Endodermal cell (in vitro differentiated cells): ENCODE measurements around the gene ERC1. TPM values are rescaled to one million over a fixed set of nuclear protein-coding genes. Genes with fewer than 3 reads are reported as not detected.
A peak's percentile ranks its signal among the peaks of the same experiment; 100 is the strongest.

Experiments
- DNase-seq: peaks from one replicate; pipeline ENCODE4 v3.0.0-alpha.2; 2017
- H3K27ac ChIP-seq: 2 replicates; pipeline ENCODE4 v1.5.1; 2013; ENCODE audit warnings: mild to moderate bottlenecking, low read depth, low read length, moderate library complexity
- H3K27me3 ChIP-seq: 2 replicates; pipeline ENCODE4 v1.6.1; 2013; ENCODE audit warnings: mild to moderate bottlenecking, low read length, moderate library complexity; ENCODE audit not compliant: insufficient read depth, control insufficient read depth, poor library complexity, severe bottlenecking
- H3K36me3 ChIP-seq: 2 replicates; pipeline ENCODE4 v1.7.0; 2013; ENCODE audit warnings: mild to moderate bottlenecking, low read length, moderate library complexity; ENCODE audit not compliant: control insufficient read depth, insufficient read depth
- H3K4me1 ChIP-seq: one replicate; pipeline ENCODE4 v1.7.0; 2013; ENCODE audit warnings: low read length; ENCODE audit not compliant: control insufficient read depth, insufficient read depth
- H3K4me3 ChIP-seq: 2 replicates; pipeline ENCODE4 v1.5.1; 2013; ENCODE audit warnings: mild to moderate bottlenecking, low read length, moderate library complexity
- H3K9ac ChIP-seq: 2 replicates; pipeline ENCODE4 v1.6.1; 2013; ENCODE audit warnings: mild to moderate bottlenecking, low read length, moderate library complexity; ENCODE audit not compliant: poor library complexity, severe bottlenecking; ENCODE audit errors: extremely low read depth
- H3K9me3 ChIP-seq: 2 replicates; pipeline ENCODE4 v1.6.1; 2013; ENCODE audit warnings: mild to moderate bottlenecking, low read length, moderate library complexity; ENCODE audit not compliant: control insufficient read depth
- H3K27ac Mint-ChIP-seq: 2 replicates; pipeline ENCODE4 v1.8.0; 2020; ENCODE audit warnings: mixed read lengths
- H3K27me3 Mint-ChIP-seq: 2 replicates; pipeline ENCODE4 v1.8.0; 2021; ENCODE audit warnings: mild to moderate bottlenecking, mixed read lengths; ENCODE audit not compliant: insufficient read depth
- H3K36me3 Mint-ChIP-seq: 2 replicates; pipeline ENCODE4 v1.8.0; 2020; ENCODE audit warnings: low read depth, mixed read lengths
- H3K4me1 Mint-ChIP-seq: 2 replicates; pipeline ENCODE4 v1.8.0; 2020; ENCODE audit warnings: mixed read lengths
- H3K4me3 Mint-ChIP-seq: 2 replicates; pipeline ENCODE4 v1.8.0; 2020; ENCODE audit warnings: mild to moderate bottlenecking, moderate library complexity, mixed read lengths
- H3K9me3 Mint-ChIP-seq: 2 replicates; pipeline ENCODE4 v1.8.0; 2020; ENCODE audit warnings: mild to moderate bottlenecking, mixed read lengths
- CTCF ChIP-seq: fragments of 200-600 bp; sonication (generic); conservative IDR thresholded peaks from 2 replicates; pipeline ENCODE4 v1.5.0; 2021; ENCODE audit warnings: antibody characterized with exemption, mild to moderate bottlenecking
- WGBS, 2 experiments: methylation state at CpG; one replicate each; pipeline versions ENCODE4 v1.1.5 to v1.1.7; 2013; ENCODE audit warnings: missing lambda C conversion rate in 2 of 2, mixed read lengths in 1 of 2; ENCODE audit not compliant: insufficient coverage in 1 of 2, insufficient read length in 1 of 2; 5-methylcytosine and 5-hydroxymethylcytosine counted together
- total RNA-seq, 2 donors: library from RNA; stranded (reverse); fragmentation: NEBNext Ultra II Directional in 1 of 2; extraction: Animal tissue kit (Norgen Biotek cat#: 25700) in 1 of 2; gene quantifications; 2 replicates in 1 of 2; 3 replicates in 1 of 2; pipeline ENCODE4 v1.2.1, GENCODE V29; 2021

Gene ERC1
- total RNA-seq, 2 donors from 2014 or later, result 60.6 to 159 TPM

GRCh38 chr12:1078002-1078401 is 87.0 kb downstream of the ERC1 start:
- Histone ChIP-seq H3K36me3 (no peaks in the 10 kb centered on the region), H3K9ac (no peak overlapping the region), H3K9me3 (no peaks in the 10 kb centered on the region), H3K27ac (no peak overlapping the region), H3K4me1 (peaks cover 2% of the 10 kb centered on the region), H3K4me3 (no peak overlapping the region), H3K27me3 (no peaks in the 10 kb centered on the region)
- H3K27me3 Mint-ChIP-seq, result no peaks in the 10 kb centered on the region
- H3K9me3 Mint-ChIP-seq, result no peaks in the 10 kb centered on the region
- peaks cover 6% of the 10 kb centered on the region for H3K4me1 Mint-ChIP-seq
- peaks cover 13% of the 10 kb centered on the region for H3K36me3 Mint-ChIP-seq
- DNase-seq, result no peak
- H3K4me3 Mint-ChIP-seq, result no peak overlapping the region
- no peak for TF ChIP-seq CTCF
- 85 to 95% methylated on average over 2 to 3 of the region's 3 CpGs for WGBS, 2 experiments
- no peak overlapping the region for H3K27ac Mint-ChIP-seq

- H3K9ac ChIP-seq, result no peak overlapping the region
- H3K4me3 ChIP-seq, result no peak overlapping the region
- no peak for TF ChIP-seq CTCF
- H3K9me3 Mint-ChIP-seq, result no peaks in the 10 kb centered on the region
- no peaks in the 10 kb centered on the region for H3K36me3 ChIP-seq
- H3K27ac ChIP-seq, result no peak overlapping the region
- H3K27me3 ChIP-seq, result no peaks in the 10 kb centered on the region
- peaks cover 3% of the 10 kb centered on the region for H3K4me1 ChIP-seq
- H3K27ac Mint-ChIP-seq, result no peak overlapping the region
- DNase-seq, result no peak
- H3K4me3 Mint-ChIP-seq, result no peak overlapping the region
- 93% methylated on average over 9 to 11 of the region's 11 CpGs for WGBS, 2 experiments
- H3K36me3 Mint-ChIP-seq, result peaks cover 2% of the 10 kb centered on the region
- no peaks in the 10 kb centered on the region for H3K27me3 Mint-ChIP-seq
- no peaks in the 10 kb centered on the region for H3K9me3 ChIP-seq
- peaks cover 12% of the 10 kb centered on the region for H3K4me1 Mint-ChIP-seq
These were observed 89.6 kb downstream of the ERC1 start for GRCh38 chr12:1080520-1081223.

- H3K27me3 ChIP-seq, result no peaks in the 10 kb centered on the region
- Mint-ChIP-seq H3K27ac (peak overlapping the region; percentile 28), H3K4me3 (no peak overlapping the region), H3K36me3 (peaks cover 2% of the 10 kb centered on the region), H3K27me3 (no peaks in the 10 kb centered on the region), H3K4me1 (peaks cover 12% of the 10 kb centered on the region), H3K9me3 (no peaks in the 10 kb centered on the region)
- no peak overlapping the region for H3K9ac ChIP-seq
- 43 to 61% methylated on average over 12 of the region's 12 CpGs for WGBS, 2 experiments
- peak; percentile 72 for DNase-seq
- no peak for TF ChIP-seq CTCF
- no peak overlapping the region for H3K4me3 ChIP-seq
- H3K27ac ChIP-seq, result peak overlapping the region; percentile 77
- H3K9me3 ChIP-seq, result no peaks in the 10 kb centered on the region
- peaks cover 3% of the 10 kb centered on the region for H3K4me1 ChIP-seq
- no peaks in the 10 kb centered on the region for H3K36me3 ChIP-seq
These were observed 92.3 kb downstream of the ERC1 start for GRCh38 chr12:1083151-1083888.
